HepG2 (cell line): ENCODE data around the gene SDK1. TPM values are rescaled to one million over a fixed set of nuclear protein-coding genes. Genes with fewer than 3 reads are reported as not detected.

Experiments
- ATAC-seq: fragments of 200-7000 bp; cut with Tn5 transposase; 3 replicates; pipeline ENCODE4 v1.9.1; 2020; ENCODE audit warnings: mild to moderate bottlenecking, moderate library complexity
- BruUV-seq: library from RNA; stranded (reverse); fragments of 400-500 nt; replicated peaks from 2 replicates; lab custom pipeline; 2021; lab: Mats Ljungman, UMichigan
- CTCF ChIA-PET: fragments of 300-600 bp; formaldehyde crosslinking; extraction: SDS; loops from one replicate; lab custom pipeline; 2021; ENCODE audit warnings: low total read pairs, inconsistent platforms, low intra/inter-chr PET ratio; lab: Yijun Ruan, JAX
- POLR2A ChIA-PET: fragments of 350-600 bp; sonication (Branson Sonifier 250); formaldehyde crosslinking; loops from one replicate; lab custom pipeline; 2020; ENCODE audit warnings: antibody characterized with exemption, inconsistent platforms; lab: Yijun Ruan, JAX
- DNase-seq: peaks from one replicate; pipeline ENCODE4 v3.0.0-alpha.2; 2015; ENCODE audit warnings: low spot score
- FAIRE-seq: peaks from 3 replicates; lab custom pipeline; 2011; peaks lifted over from hg19 to GRCh38; lab: Jason Lieb, UNC
- H2AFZ ChIP-seq: one replicate; pipeline ENCODE4 v1.6.1; 2011; ENCODE audit warnings: low read length, inconsistent platforms
- H3K27ac ChIP-seq: fragments of 300-600 bp; 3 replicates; pipeline ENCODE4 v1.8.0; 2011; ENCODE audit warnings: mixed run types, mild to moderate bottlenecking, mixed read lengths, low read length, inconsistent platforms; ENCODE audit not compliant: insufficient read depth; ENCODE audit errors: extremely low read length
- H3K27me3 ChIP-seq, 2 experiments: fragments of 200-600 bp in 1 of 2; 2 replicates in 1 of 2; 3 replicates in 1 of 2; pipeline versions ENCODE4 v1.6.0 to v1.8.0; 2011; ENCODE audit warnings: low read length in 2 of 2, mild to moderate bottlenecking in 2 of 2, moderate library complexity in 2 of 2, inconsistent platforms in 1 of 2; ENCODE audit not compliant: insufficient read depth in 2 of 2, control insufficient read depth in 1 of 2
- H3K36me3 ChIP-seq, 2 experiments: fragments of 200-600 bp in 1 of 2; replicated peaks in 1 of 2; 2 replicates in 1 of 2; 3 replicates in 1 of 2; pipeline versions ENCODE4 v1.5.1 to v1.8.0; 2011; ENCODE audit warnings: low read length in 2 of 2, inconsistent platforms in 1 of 2; ENCODE audit not compliant: insufficient read depth in 2 of 2, control insufficient read depth in 1 of 2
- H3K4me1 ChIP-seq: 2 replicates; pipeline ENCODE4 v1.5.1; 2012; ENCODE audit warnings: low read length, inconsistent platforms; ENCODE audit not compliant: insufficient read depth
- H3K4me2 ChIP-seq: 2 replicates; pipeline ENCODE4 v1.6.0; 2011; ENCODE audit warnings: low read depth, low read length, inconsistent platforms
- H3K4me3 ChIP-seq, 3 experiments: fragments of 200-600 bp in 1 of 3; sonication (generic), shearing (Covaris generic) in 1 of 3; replicated peaks in 1 of 3; 2 replicates each; pipeline ENCODE4 v1.5.1; 2011 to 2016; ENCODE audit warnings: low read length in 3 of 3, inconsistent platforms in 2 of 3, low read depth in 2 of 3, mild to moderate bottlenecking in 2 of 3, control low read depth in 1 of 3, mixed read lengths in 1 of 3; ENCODE audit not compliant: insufficient read depth in 1 of 3
- H3K79me2 ChIP-seq: one replicate; pipeline ENCODE4 v1.6.1; 2011; ENCODE audit warnings: low read length, inconsistent platforms; ENCODE audit not compliant: insufficient read depth
- H3K9ac ChIP-seq: 2 replicates; pipeline ENCODE4 v1.6.0; 2011; ENCODE audit warnings: mild to moderate bottlenecking, low read depth, low read length, inconsistent platforms; ENCODE audit not compliant: insufficient read depth
- H3K9me3 ChIP-seq: 2 replicates; pipeline ENCODE4 v1.5.1; 2012; ENCODE audit warnings: mild to moderate bottlenecking, low read length
- H4K20me1 ChIP-seq: 2 replicates; pipeline ENCODE4 v1.6.0; 2011; ENCODE audit warnings: inconsistent platforms, mild to moderate bottlenecking, low read length, moderate library complexity; ENCODE audit not compliant: insufficient read depth
- IKZF1 ChIP-seq: fragments of 450-650 bp; IDR thresholded peaks from 2 replicates; pipeline ENCODE4 v1.7.1; 2016
- NCOA1 ChIP-seq: sonication (generic); formaldehyde crosslinking; IDR thresholded peaks from 2 replicates; pipeline ENCODE4 v1.9.0; 2021; ENCODE audit warnings: missing genetic modification reagents
- SRSF4 ChIP-seq: fragments of 200-400 bp; formaldehyde crosslinking; IDR thresholded peaks from one replicate; pipeline ENCODE4 v1.6.1; 2018; ENCODE audit warnings: mild to moderate bottlenecking, low read depth, low read length, moderate library complexity; ENCODE audit not compliant: poor library complexity, severe bottlenecking
- ZNF543 ChIP-seq: sonication (generic); formaldehyde crosslinking; IDR thresholded peaks from 2 replicates; pipeline ENCODE4 v1.4.0; 2020; ENCODE audit warnings: mild to moderate bottlenecking, missing genetic modification reagents
- ZNF563 ChIP-seq: sonication (generic); formaldehyde crosslinking; IDR thresholded peaks from 2 replicates; pipeline ENCODE4 v1.8.0; 2022; ENCODE audit warnings: mild to moderate bottlenecking, moderate library complexity, missing genetic modification reagents
- ZNF720 ChIP-seq: sonication (generic); formaldehyde crosslinking; IDR thresholded peaks from 2 replicates; pipeline ENCODE4 v1.4.0; 2020; ENCODE audit warnings: missing genetic modification reagents
- ZNF766 ChIP-seq: sonication (generic); formaldehyde crosslinking; IDR thresholded peaks from 2 replicates; pipeline ENCODE4 v1.5.0; 2020; ENCODE audit warnings: missing genetic modification reagents, borderline replicate concordance
- ZSCAN5A ChIP-seq: sonication (generic); formaldehyde crosslinking; IDR thresholded peaks from 2 replicates; pipeline ENCODE4 v1.8.0; 2022; ENCODE audit warnings: mild to moderate bottlenecking, missing genetic modification reagents, borderline replicate concordance
- WGBS: methylation state at CpG from one replicate; pipeline ENCODE4 v1.1.6; 2017; ENCODE audit warnings: low lambda C conversion rate; 5-methylcytosine and 5-hydroxymethylcytosine counted together
- in situ Hi-C: cut with HindIII; loops from 2 replicates; pipeline ENCODE4 v1.10.0; 2017; ENCODE audit warnings: low pct_unique_long_range_greater_than_20kb; ENCODE audit not compliant: extremely low pct_ligation_motif_present
- intact Hi-C: fragments of 100-400 bp; cut with micrococcal nuclease; formaldehyde crosslinking; loops from one replicate; pipeline ENCODE4 v1.10.0; 2022; ENCODE audit not compliant: unreplicated experiment
- polyA plus RNA-seq, 8 experiments: library from polyadenylated mRNA; depleted of rRNA in 3 of 8; stranded (reverse) in 7 of 8; unstranded in 1 of 8; fragments of >200 nt; fragmentation: Illumina TruSeq in 4 of 8; extraction: Trizol in 4 of 8; gene quantifications; 2 replicates each; pipeline versions ENCODE4 v1.2.1 to v1.2.3, GENCODE V29; 2011 to 2016; ENCODE audit warnings: low read depth in 4 of 8, missing spikeins in 1 of 8, mixed read lengths in 1 of 8; ENCODE audit not compliant: insufficient read depth in 1 of 8
- total RNA-seq, 5 experiments: library from RNA; depleted of rRNA; stranded (reverse); fragments of >200 nt; fragmentation: Illumina TruSeq; extraction: Trizol; gene quantifications; 2 replicates each; pipeline ENCODE4 v1.2.3, GENCODE V29; 2016; ENCODE audit warnings: low read depth in 1 of 5
- TF ChIP-seq, protein P1 (sequence below): sonication (generic); formaldehyde crosslinking; IDR thresholded peaks from one replicate; pipeline ENCODE4 v1.5.1; 2020; ENCODE audit warnings: mild to moderate bottlenecking, missing genetic modification reagents; ENCODE audit errors: not compliant biosample characterization
- TF ChIP-seq, protein P2 (sequence below): sonication (generic); formaldehyde crosslinking; IDR thresholded peaks from 2 replicates; pipeline ENCODE4 v1.4.0; 2020; ENCODE audit warnings: mild to moderate bottlenecking, missing genetic modification reagents
- TF ChIP-seq, protein P3 (sequence below): sonication (generic); formaldehyde crosslinking; IDR thresholded peaks from 2 replicates; pipeline ENCODE4 v1.5.0; 2020; ENCODE audit warnings: mild to moderate bottlenecking, missing genetic modification reagents

Gene SDK1
- total and polyA plus RNA-seq, 2 of the 13 experiments (the other 11 are each of a cell fraction or from before 2014, with no cell fraction given), result 0.35 to 2.4 TPM

GRCh38 chr7:4022265-4022664 lies 721.2 kb downstream of the SDK1 start:
- Histone ChIP-seq H3K4me3 (no peak overlapping the region), H3K27ac (no peak overlapping the region), H3K36me3 (no peaks in the 10 kb centered on the region), H3K4me2 (no peak overlapping the region), H3K4me1 (0 out of 2 replicates have a peak, but pooled peaks cover 16% of the 10 kb centered on the region), H3K27me3 (no peaks in the 10 kb centered on the region), H3K9ac (no peak overlapping the region), H3K79me2 (no peaks in the 10 kb centered on the region), H2AFZ (no peak overlapping the region), H3K9me3 (peaks cover 12% of the 10 kb centered on the region), H4K20me1 (no peaks in the 10 kb centered on the region)
- intact Hi-C loops, result no loop called here
- CTCF ChIA-PET, result no interaction called here
- TF ChIP-seq ZNF720 (no peak), NCOA1 (CRISPR knock-in tag) (no peak), SRSF4 (no peak), ZSCAN5A (CRISPR knock-in tag) (no peak), ZNF543 (CRISPR knock-in tag) (no peak), ZNF766 (CRISPR knock-in tag) (no peak), ZNF563 (CRISPR knock-in tag) (no peak), IKZF1 (no peak)
- TF ChIP-seq, protein P1, sequence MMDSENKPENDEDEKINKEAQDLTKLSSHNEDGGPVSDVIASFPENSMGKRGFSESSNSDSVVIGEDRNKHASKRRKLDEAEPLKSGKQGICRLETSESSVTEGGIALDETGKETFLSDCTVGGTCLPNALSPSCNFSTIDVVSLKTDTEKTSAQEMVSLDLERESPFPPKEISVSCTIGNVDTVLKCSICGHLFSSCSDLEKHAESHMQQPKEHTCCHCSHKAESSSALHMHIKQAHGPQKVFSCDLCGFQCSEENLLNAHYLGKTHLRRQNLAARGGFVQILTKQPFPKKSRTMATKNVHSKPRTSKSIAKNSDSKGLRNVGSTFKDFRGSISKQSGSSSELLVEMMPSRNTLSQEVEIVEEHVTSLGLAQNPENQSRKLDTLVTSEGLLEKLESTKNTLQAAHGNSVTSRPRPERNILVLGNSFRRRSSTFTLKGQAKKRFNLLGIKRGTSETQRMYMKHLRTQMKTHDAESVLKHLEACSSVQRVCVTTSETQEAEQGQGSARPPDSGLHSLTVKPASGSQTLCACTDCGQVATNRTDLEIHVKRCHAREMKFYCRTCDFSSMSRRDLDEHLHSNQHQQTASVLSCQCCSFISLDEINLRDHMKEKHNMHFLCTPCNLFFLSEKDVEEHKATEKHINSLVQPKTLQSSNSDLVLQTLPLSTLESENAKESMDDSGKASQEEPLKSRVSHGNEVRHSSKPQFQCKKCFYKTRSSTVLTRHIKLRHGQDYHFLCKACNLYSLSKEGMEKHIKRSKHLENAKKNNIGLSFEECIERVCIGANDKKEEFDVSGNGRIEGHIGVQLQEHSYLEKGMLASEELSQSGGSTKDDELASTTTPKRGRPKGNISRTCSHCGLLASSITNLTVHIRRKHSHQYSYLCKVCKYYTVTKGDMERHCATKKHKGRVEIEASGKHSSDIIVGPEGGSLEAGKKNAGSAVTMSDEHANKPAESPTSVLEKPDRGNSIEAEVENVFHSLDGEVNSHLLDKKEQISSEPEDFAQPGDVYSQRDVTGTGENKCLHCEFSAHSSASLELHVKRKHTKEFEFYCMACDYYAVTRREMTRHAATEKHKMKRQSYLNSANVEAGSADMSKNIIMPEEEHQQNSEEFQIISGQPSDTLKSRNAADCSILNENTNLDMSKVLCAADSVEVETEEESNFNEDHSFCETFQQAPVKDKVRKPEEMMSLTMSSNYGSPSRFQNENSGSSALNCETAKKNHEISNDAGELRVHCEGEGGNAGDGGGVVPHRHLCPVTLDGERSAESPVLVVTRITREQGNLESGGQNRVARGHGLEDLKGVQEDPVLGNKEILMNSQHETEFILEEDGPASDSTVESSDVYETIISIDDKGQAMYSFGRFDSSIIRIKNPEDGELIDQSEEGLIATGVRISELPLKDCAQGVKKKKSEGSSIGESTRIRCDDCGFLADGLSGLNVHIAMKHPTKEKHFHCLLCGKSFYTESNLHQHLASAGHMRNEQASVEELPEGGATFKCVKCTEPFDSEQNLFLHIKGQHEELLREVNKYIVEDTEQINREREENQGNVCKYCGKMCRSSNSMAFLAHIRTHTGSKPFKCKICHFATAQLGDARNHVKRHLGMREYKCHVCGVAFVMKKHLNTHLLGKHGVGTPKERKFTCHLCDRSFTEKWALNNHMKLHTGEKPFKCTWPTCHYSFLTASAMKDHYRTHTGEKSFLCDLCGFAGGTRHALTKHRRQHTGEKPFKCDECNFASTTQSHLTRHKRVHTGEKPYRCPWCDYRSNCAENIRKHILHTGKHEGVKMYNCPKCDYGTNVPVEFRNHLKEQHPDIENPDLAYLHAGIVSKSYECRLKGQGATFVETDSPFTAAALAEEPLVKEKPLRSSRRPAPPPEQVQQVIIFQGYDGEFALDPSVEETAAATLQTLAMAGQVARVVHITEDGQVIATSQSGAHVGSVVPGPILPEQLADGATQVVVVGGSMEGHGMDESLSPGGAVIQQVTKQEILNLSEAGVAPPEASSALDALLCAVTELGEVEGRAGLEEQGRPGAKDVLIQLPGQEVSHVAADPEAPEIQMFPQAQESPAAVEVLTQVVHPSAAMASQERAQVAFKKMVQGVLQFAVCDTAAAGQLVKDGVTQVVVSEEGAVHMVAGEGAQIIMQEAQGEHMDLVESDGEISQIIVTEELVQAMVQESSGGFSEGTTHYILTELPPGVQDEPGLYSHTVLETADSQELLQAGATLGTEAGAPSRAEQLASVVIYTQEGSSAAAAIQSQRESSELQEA, result no peak
- TF ChIP-seq, protein P2, sequence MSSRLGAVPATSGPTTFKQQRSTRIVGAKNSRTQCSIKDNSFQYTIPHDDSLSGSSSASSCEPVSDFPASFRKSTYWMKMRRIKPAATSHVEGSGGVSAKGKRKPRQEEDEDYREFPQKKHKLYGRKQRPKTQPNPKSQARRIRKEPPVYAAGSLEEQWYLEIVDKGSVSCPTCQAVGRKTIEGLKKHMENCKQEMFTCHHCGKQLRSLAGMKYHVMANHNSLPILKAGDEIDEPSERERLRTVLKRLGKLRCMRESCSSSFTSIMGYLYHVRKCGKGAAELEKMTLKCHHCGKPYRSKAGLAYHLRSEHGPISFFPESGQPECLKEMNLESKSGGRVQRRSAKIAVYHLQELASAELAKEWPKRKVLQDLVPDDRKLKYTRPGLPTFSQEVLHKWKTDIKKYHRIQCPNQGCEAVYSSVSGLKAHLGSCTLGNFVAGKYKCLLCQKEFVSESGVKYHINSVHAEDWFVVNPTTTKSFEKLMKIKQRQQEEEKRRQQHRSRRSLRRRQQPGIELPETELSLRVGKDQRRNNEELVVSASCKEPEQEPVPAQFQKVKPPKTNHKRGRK (CRISPR knock-in tag), result no peak
- TF ChIP-seq, protein P3, sequence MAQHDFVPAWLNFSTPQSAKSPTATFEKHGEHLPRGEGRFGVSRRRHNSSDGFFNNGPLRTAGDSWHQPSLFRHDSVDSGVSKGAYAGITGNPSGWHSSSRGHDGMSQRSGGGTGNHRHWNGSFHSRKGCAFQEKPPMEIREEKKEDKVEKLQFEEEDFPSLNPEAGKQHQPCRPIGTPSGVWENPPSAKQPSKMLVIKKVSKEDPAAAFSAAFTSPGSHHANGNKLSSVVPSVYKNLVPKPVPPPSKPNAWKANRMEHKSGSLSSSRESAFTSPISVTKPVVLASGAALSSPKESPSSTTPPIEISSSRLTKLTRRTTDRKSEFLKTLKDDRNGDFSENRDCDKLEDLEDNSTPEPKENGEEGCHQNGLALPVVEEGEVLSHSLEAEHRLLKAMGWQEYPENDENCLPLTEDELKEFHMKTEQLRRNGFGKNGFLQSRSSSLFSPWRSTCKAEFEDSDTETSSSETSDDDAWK, result no peak
- no peak for FAIRE-seq
- DNase-seq, result no peak
- no TSS peak for BruUV-seq
- POLR2A ChIA-PET, result no interaction called here
- in situ Hi-C loops, result no loop called here
- ATAC-seq, result no peak
- WGBS, result 89% methylated on average over 7 of the region's 7 CpGs
